Activated B cell treated with CpG ODN at 0.5 μM for 24 hours (primary cell): ENCODE data around the gene CGB8. TPM values are rescaled to one million over a fixed set of nuclear protein-coding genes. Genes with fewer than 3 reads are reported as not detected.

Experiments used
- ATAC-seq: fragments of 200-7000 bp; cut with Tn5 transposase; one replicate; pipeline ENCODE4 v1.10.0; 2021; ENCODE audit warnings: low read depth, mild to moderate bottlenecking, moderate library complexity
- CTCF ChIA-PET: fragments of 350-600 bp; sonication (Branson Sonifier 250); formaldehyde crosslinking; loops from one replicate; lab custom pipeline; 2021; ENCODE audit warnings: antibody characterized with exemption; lab: Charles Lee
- POLR2A ChIA-PET: fragments of 350-600 bp; sonication (Branson Sonifier 250); formaldehyde crosslinking; loops from one replicate; lab custom pipeline; 2021; ENCODE audit warnings: antibody characterized with exemption; lab: Charles Lee
- DNase-seq: peaks from one replicate; pipeline ENCODE4 v3.0.0; 2022
- H3K27ac Mint-ChIP-seq: one replicate; pipeline ENCODE4 v1.8.0; 2020; ENCODE audit warnings: mixed read lengths
- H3K27me3 Mint-ChIP-seq: one replicate; pipeline ENCODE4 v1.8.0; 2021; ENCODE audit warnings: mixed read lengths
- H3K36me3 Mint-ChIP-seq: one replicate; pipeline ENCODE4 v1.8.0; 2021; ENCODE audit warnings: low read depth, mixed read lengths
- H3K4me1 Mint-ChIP-seq: one replicate; pipeline ENCODE4 v1.8.0; 2021; ENCODE audit warnings: mixed read lengths
- H3K4me3 Mint-ChIP-seq: one replicate; pipeline ENCODE4 v1.8.0; 2020; ENCODE audit warnings: mild to moderate bottlenecking, mixed read lengths
- H3K9me3 Mint-ChIP-seq: one replicate; pipeline ENCODE4 v1.8.0; 2020; ENCODE audit warnings: mixed read lengths
- intact Hi-C: fragments of 100-400 bp; cut with micrococcal nuclease; formaldehyde crosslinking; loops from one replicate; pipeline ENCODE4 v1.15.1; 2024
- total RNA-seq: library from RNA; stranded (reverse); gene quantifications from 2 replicates; pipeline ENCODE4 v1.2.3, GENCODE V29; 2022
- TF ChIP-seq, protein P1 (sequence below): fragments of 200-600 bp; IDR thresholded peaks from one replicate; pipeline ENCODE4 v1.8.0; 2022; ENCODE audit warnings: antibody characterized with exemption, mild to moderate bottlenecking

The CGB8 gene
- total RNA-seq, 1 donor from 2014 or later, result not detected

DNA sequence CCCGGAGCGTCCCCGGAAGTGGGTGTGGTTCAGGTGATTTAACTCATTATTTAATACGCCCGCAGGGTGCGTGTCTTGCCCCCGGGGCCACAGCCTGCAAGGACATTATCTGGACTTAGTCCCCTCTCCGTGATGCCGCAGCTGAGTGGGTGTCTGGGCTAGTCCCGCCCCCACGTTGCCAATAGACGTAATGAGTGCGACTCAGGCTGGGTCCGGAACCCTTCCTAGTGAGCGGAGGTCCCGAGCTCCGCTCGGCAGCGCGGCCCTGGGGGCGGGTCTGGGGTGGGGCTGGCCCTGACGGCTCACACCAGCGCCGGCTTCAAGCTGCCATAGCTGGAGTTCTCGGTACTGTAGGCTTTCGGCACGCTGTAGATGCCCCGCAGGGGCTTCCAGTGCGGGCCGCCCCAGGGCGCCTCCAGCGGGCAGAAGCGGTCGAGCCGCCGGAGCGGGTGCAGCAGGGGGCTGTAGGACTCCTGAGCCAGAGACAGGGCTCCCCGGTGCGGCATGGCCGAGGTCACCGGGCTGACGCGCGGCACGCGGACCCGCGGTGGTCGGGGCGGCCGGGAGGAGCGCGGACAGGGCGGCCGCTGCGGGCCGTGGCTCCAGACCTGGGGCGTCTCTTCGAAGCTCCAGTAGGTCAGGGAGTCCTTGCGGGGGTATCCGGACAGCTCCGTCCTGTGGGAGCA is 31.1 kb downstream of the CGB8 start:
- peaks cover 32% of the 10 kb centered on the region for H3K4me1 Mint-ChIP-seq
- ATAC-seq (peak; percentile 77), DNase-seq (peak; percentile 70)
- CTCF ChIA-PET, result interaction anchor here (1.3 to 2.6 kb wide), 2 partner anchors 18 to 24 kb away, joined by 4 to 8 read pairs; partner anchors contain the start of gene RUVBL2
- POLR2A ChIA-PET, result interaction anchor here (0.6 to 1.2 kb wide), 5 partner anchors 24 to 1459 kb away, joined by 3 to 6 read pairs (median 4); partner anchors contain the start of genes GYS1 and RUVBL2
- intact Hi-C loops, result loop anchor here (2.0 to 5.0 kb wide), 3 partner anchors 25 to 434 kb away; partner anchors contain the start of genes ALDH16A1, CGB7, GYS1 and PIH1D1
- H3K27me3 Mint-ChIP-seq, result peaks cover 3% of the 10 kb centered on the region
- TF ChIP-seq, protein P1, sequence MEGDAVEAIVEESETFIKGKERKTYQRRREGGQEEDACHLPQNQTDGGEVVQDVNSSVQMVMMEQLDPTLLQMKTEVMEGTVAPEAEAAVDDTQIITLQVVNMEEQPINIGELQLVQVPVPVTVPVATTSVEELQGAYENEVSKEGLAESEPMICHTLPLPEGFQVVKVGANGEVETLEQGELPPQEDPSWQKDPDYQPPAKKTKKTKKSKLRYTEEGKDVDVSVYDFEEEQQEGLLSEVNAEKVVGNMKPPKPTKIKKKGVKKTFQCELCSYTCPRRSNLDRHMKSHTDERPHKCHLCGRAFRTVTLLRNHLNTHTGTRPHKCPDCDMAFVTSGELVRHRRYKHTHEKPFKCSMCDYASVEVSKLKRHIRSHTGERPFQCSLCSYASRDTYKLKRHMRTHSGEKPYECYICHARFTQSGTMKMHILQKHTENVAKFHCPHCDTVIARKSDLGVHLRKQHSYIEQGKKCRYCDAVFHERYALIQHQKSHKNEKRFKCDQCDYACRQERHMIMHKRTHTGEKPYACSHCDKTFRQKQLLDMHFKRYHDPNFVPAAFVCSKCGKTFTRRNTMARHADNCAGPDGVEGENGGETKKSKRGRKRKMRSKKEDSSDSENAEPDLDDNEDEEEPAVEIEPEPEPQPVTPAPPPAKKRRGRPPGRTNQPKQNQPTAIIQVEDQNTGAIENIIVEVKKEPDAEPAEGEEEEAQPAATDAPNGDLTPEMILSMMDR, result no peak
- peaks cover 26% of the 10 kb centered on the region for H3K36me3 Mint-ChIP-seq
- no peak overlapping the region for H3K27ac Mint-ChIP-seq
- peak overlapping the region; percentile 87 for H3K4me3 Mint-ChIP-seq
- no peaks in the 10 kb centered on the region for H3K9me3 Mint-ChIP-seq

DNA sequence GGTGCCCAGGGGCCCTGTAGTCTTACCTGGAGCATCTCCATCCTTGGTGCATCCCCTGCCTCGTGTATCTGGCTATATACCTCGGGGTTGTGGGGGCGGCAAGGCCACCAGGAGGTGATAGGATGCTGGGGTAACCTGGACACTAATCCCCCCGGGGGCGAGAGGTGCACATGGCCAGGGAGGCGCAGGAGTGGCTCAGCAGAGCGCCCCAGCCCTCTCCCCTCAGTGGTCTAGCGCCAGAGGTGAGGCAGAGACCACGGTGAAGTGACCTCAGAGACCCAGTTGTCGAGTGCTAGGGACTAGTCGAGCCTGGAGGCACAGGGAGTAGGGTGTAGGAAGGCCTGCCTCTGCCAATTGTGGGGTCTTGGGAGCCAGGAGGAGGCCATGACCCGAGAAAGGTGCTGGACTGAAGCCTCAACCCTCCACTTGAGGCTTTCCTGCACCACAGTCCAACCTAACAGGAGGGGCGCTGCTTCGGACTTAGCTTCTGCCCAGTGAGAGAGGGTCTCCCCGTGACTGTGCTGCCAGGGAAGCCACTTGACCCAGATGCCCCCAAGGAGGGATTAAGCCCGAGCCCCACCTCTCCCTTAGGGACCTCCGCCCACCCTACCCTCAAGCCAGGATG is 31.8 kb downstream of the CGB8 start, which contains the start of gene LHB:
TSS of gene LHB (minus strand) at position 51 of the 625 bp plus-strand sequence. CDS start at position 41, 10 bp downstream.
- ATAC-seq (no peak), DNase-seq (no peak)
- peak within 1 kb of the TSS; percentile 87 for H3K4me3 Mint-ChIP-seq
- H3K27ac Mint-ChIP-seq, result no peak within 1 kb of the TSS
- intact Hi-C loops, result loop anchor here (5.0 kb wide), 2 partner anchors 40 to 435 kb away; partner anchors contain the start of genes ALDH16A1, CGB7 and PIH1D1
- H3K4me1 Mint-ChIP-seq, result peaks cover 32% of the 10 kb centered on the region
- H3K36me3 Mint-ChIP-seq, result peaks cover 33% of the 10 kb centered on the region
- peaks cover 3% of the 10 kb centered on the region for H3K27me3 Mint-ChIP-seq
- ChIA-PET POLR2A (interaction anchor here (0.6 to 1.2 kb wide), 5 partner anchors 24 to 1460 kb away, joined by 3 to 6 read pairs (median 4); partner anchors contain the start of genes GYS1 and RUVBL2), CTCF (interaction anchor here (1.3 kb wide), 1 partner anchor 23 kb away, joined by 4 read pairs; the partner anchor contains the start of gene RUVBL2)
- TF ChIP-seq, protein P1, result no peak
- H3K9me3 Mint-ChIP-seq, result no peaks in the 10 kb centered on the region

DNA sequence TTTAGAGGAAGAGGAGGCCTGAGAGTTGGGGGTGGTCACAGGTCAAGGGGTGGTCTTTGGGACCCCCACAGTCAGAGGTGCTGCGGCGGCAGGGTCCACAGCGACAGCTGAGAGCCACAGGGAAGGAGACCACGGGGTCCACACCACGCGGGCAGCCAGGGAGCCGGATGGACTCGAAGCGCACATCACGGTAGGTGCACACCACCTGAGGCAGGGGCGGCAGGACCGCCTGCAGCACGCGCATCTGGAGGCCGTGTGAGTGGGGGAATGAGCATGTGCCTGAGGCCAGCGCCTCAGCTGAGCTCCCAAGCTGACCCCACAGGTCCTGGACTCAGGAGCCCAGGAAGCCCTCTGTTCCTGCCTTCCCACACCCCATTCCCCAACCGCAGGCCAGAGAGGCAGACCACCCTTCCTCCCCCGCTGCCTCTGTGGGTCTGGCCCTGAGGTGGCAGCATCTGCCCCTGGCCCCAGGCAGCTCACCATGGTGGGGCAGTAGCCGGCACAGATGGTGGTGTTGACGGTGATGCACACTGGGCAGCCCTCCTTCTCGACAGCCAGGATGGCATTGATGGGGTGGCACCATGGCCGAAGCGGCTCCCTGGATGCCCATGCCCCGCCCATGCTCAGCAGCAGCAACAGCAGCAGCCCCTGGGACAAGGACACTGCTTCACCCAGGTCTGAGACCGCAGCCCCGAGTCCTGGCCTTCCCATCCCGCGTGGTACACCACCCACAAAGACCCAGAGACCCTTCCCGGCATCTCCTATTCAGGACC is 32.7 kb downstream of the CGB8 start:
- peaks cover 30% of the 10 kb centered on the region for H3K4me1 Mint-ChIP-seq
- H3K9me3 Mint-ChIP-seq, result no peaks in the 10 kb centered on the region
- CTCF ChIA-PET, result no interaction called here
- peaks cover 3% of the 10 kb centered on the region for H3K27me3 Mint-ChIP-seq
- no peak for DNase-seq
- TF ChIP-seq, protein P1, result no peak
- POLR2A ChIA-PET, result interaction anchor here (0.5 kb wide), 1 partner anchor 744 kb away, joined by 3 read pairs; no protein-coding TSS in a partner anchor
- H3K4me3 Mint-ChIP-seq, result no peak overlapping the region
- H3K36me3 Mint-ChIP-seq, result peaks cover 41% of the 10 kb centered on the region
- intact Hi-C loops, result loop anchor here (5.0 kb wide), 2 partner anchors 41 to 436 kb away; partner anchors contain the start of genes ALDH16A1, CGB7 and PIH1D1
- ATAC-seq, result no peak
- H3K27ac Mint-ChIP-seq, result no peak overlapping the region

DNA sequence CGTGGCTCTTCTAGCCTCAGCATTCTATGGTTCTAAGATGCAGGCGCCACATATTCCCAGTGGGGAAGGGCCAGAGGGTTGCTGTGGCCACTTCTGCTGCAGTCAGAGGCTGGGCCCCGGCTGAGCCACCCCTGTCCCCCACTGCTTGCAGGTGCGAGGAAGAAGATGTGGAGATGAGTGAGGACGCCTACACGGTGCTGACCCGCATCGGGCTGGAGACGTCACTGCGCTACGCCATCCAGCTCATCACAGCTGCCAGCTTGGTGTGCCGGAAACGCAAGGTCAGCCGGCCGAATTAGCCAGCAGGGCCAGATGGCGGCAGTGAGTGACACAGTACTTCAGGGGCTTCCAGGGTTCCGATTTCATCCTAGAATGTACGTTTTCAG is 34.0 kb downstream of the CGB8 start:
- no peaks in the 10 kb centered on the region for H3K9me3 Mint-ChIP-seq
- peaks cover 54% of the 10 kb centered on the region for H3K36me3 Mint-ChIP-seq
- H3K4me1 Mint-ChIP-seq, result peaks cover 16% of the 10 kb centered on the region

More for the DNA sequence above, 34.0 kb downstream of the CGB8 start:
- ChIA-PET CTCF (no interaction called here), POLR2A (no interaction called here)
- Mint-ChIP-seq H3K27ac (no peak overlapping the region), H3K4me3 (no peak overlapping the region), H3K27me3 (peaks cover 3% of the 10 kb centered on the region)
- TF ChIP-seq, protein P1, result no peak
- DNase-seq, result no peak
- intact Hi-C loops, result loop anchor here (5.0 kb wide), 2 partner anchors 42 to 437 kb away; partner anchors contain the start of genes ALDH16A1, CGB7 and PIH1D1
- ATAC-seq, result no peak
